ENCODE results near the gene ROBO2.

DNA sequence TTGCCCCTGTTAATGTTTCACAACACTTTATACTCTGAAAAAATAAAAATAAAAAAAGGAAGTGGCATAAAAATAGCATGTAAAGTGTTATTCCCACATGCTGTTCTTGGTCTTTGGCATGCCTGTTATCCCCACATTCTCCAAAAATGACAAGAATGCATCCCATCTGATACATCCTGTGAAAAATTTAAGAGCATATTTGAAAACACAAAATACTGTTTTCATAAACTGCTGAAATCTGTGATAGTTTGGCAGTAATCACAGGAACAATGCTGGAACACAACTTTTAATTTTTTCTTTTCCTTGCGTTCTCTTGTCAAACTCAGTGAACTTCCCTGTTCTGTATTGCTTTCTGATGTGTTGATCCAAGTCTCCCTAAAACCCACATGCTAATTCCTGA, 288.8 kb downstream of the ROBO2 start:
- TF ChIP-seq CTCF (IDR thresholded peaks at IDR 0.05 in 8 of 11, conservative IDR thresholded peaks at IDR 0.05 in 3 of 11) (no peak), POLR2AphosphoS5 (IDR thresholded peaks at IDR 0.05) (no peak)
